ENCODE results near the gene SSR3.
"Not testable (repeated sequence)": the region's sequence is repeated elsewhere in the genome, so short reads cannot be mapped to it uniquely, and the experiment has no call there.

The SSR3 gene

GRCh38 chr3:156554842-156555687, at the start of gene SSR3:
Gene SSR3 (minus strand): TSS chr3:156555117. CDS start chr3:156555089, 28 bp downstream.
- peak; percentile 97 for DNase-seq

- no peak for DNase-seq
Measured at GRCh38 chr3:156604064-156604641, 49.2 kb upstream of the SSR3 start.

GRCh38 chr3:156603379-156604017, 48.6 kb upstream of the SSR3 start:
- no peak for DNase-seq

- DNase-seq = no peak
Measured at GRCh38 chr3:156602424-156602823, 47.5 kb upstream of the SSR3 start.

GRCh38 chr3:156601497-156601896, 46.6 kb upstream of the SSR3 start:
- no peak for DNase-seq

- DNase-seq = no peak
Measured at GRCh38 chr3:156600834-156601233, 45.9 kb upstream of the SSR3 start.

GRCh38 chr3:156599089-156599874, 44.4 kb upstream of the SSR3 start:
- peak; percentile 58 for DNase-seq

GRCh38 chr3:156598413-156598812, 43.5 kb upstream of the SSR3 start:
- DNase-seq = no peak

GRCh38 chr3:156594219-156594683, 39.3 kb upstream of the SSR3 start:
- DNase-seq = no peak

GRCh38 chr3:156593814-156594213, 38.9 kb upstream of the SSR3 start:
- DNase-seq = no peak

- not testable (repeated sequence) for DNase-seq
Measured at GRCh38 chr3:156589806-156590205, 34.9 kb upstream of the SSR3 start.

- DNase-seq = no peak
Measured at GRCh38 chr3:156587760-156588069, 32.8 kb upstream of the SSR3 start.

GRCh38 chr3:156586905-156587759, 32.2 kb upstream of the SSR3 start:
- no peak for DNase-seq

GRCh38 chr3:156583469-156583868, 28.6 kb upstream of the SSR3 start:
- no peak for DNase-seq

GRCh38 chr3:156582532-156583183, 27.7 kb upstream of the SSR3 start:
- no peak for DNase-seq

GRCh38 chr3:156581954-156582353, 27.0 kb upstream of the SSR3 start:
- DNase-seq = no peak

- no peak for DNase-seq
Measured at GRCh38 chr3:156581033-156581432, 26.1 kb upstream of the SSR3 start.

- no peak for DNase-seq
Measured at GRCh38 chr3:156579427-156579851, 24.5 kb upstream of the SSR3 start.

- no peak for DNase-seq
Measured at GRCh38 chr3:156577736-156578135, 22.8 kb upstream of the SSR3 start.

- no peak for DNase-seq
Measured at GRCh38 chr3:156576651-156577348, 21.9 kb upstream of the SSR3 start.

GRCh38 chr3:156576051-156576450, 21.1 kb upstream of the SSR3 start:
- no peak for DNase-seq

Measured in retina (tissue), 1 donor.